Panc1 (cell line): ENCODE measurements around the gene INCENP. TPM values are rescaled to one million over a fixed set of nuclear protein-coding genes. Genes with fewer than 3 reads are reported as not detected.
"Not testable (repeated sequence)": the region's sequence is repeated elsewhere in the genome, so short reads cannot be mapped to it uniquely, and the experiment has no call there.

Experiments used
- ATAC-seq: fragments of 200-7000 bp; cut with Tn5 transposase; 2 replicates; pipeline ENCODE4 v1.9.1; 2020; ENCODE audit warnings: mild to moderate bottlenecking, moderate library complexity
- BruUV-seq: library from RNA; stranded (reverse); fragments of 400-500 nt; replicated peaks from 2 replicates; lab custom pipeline; 2021; lab: Mats Ljungman, UMichigan
- CTCF ChIA-PET: fragments of 300-600 bp; sonication (Branson Sonifier 250); formaldehyde crosslinking; loops from one replicate; lab custom pipeline; 2022; ENCODE audit warnings: antibody characterized with exemption; lab: Charles Lee
- POLR2A ChIA-PET: fragments of 300-600 bp; sonication (Branson Sonifier 250); formaldehyde crosslinking; loops from one replicate; lab custom pipeline; 2022; ENCODE audit warnings: antibody characterized with exemption; lab: Charles Lee
- DNase-seq: peaks from one replicate; pipeline ENCODE4 v3.0.0-alpha.2; 2010; ENCODE audit warnings: low read depth, low spot score
- H3K27ac ChIP-seq: 2 replicates; pipeline ENCODE4 v1.5.1; 2011; ENCODE audit warnings: mild to moderate bottlenecking, low read length, inconsistent platforms
- H3K27me3 ChIP-seq: fragments of 200-500 bp; sonication (Bioruptor generic); 2 replicates; pipeline ENCODE4 v1.6.0; 2014; ENCODE audit warnings: low read length, inconsistent platforms; ENCODE audit not compliant: control insufficient read depth, insufficient read depth
- H3K36me3 ChIP-seq: fragments of 200-500 bp; sonication (Bioruptor generic); 2 replicates; pipeline ENCODE4 v1.5.1; 2014; ENCODE audit warnings: inconsistent platforms, mild to moderate bottlenecking, low read length, moderate library complexity; ENCODE audit not compliant: control insufficient read depth, insufficient read depth
- H3K4me1 ChIP-seq: 2 replicates; pipeline ENCODE4 v1.5.1; 2011; ENCODE audit warnings: inconsistent platforms, mild to moderate bottlenecking, low read length, moderate library complexity; ENCODE audit not compliant: control insufficient read depth, insufficient read depth
- H3K4me3 ChIP-seq, 2 experiments: 2 replicates each; pipeline ENCODE4 v1.5.1; 2011 to 2012; ENCODE audit warnings: low read depth in 2 of 2, low read length in 2 of 2, mild to moderate bottlenecking in 2 of 2, inconsistent platforms in 1 of 2, moderate library complexity in 1 of 2
- H3K9me3 ChIP-seq: fragments of 200-500 bp; sonication (Bioruptor generic); 2 replicates; pipeline ENCODE4 v1.5.1; 2014; ENCODE audit warnings: low read depth, mild to moderate bottlenecking, inconsistent platforms, low read length, moderate library complexity; ENCODE audit not compliant: control insufficient read depth, insufficient read depth
- POLR2AphosphoS5 ChIP-seq: IDR thresholded peaks from 2 replicates; pipeline ENCODE4 v1.6.1; 2012; ENCODE audit warnings: mild to moderate bottlenecking, low read depth, low read length, moderate library complexity
- SIN3A ChIP-seq: IDR thresholded peaks from 2 replicates; pipeline ENCODE4 v1.6.1; 2012; ENCODE audit warnings: low read depth, mild to moderate bottlenecking, low read length, moderate library complexity, borderline replicate concordance; ENCODE audit not compliant: insufficient read depth
- TCF7L2 ChIP-seq: IDR thresholded peaks from 2 replicates; pipeline ENCODE4 v1.6.1; 2011; ENCODE audit warnings: mild to moderate bottlenecking, low read depth, low read length, inconsistent platforms
- in situ Hi-C: cut with HindIII; loops from 2 replicates; pipeline ENCODE4 v1.10.0; 2016; ENCODE audit warnings: low sequenced_read_pairs, low pct_unique_long_range_greater_than_20kb
- intact Hi-C: fragments of 100-400 bp; cut with micrococcal nuclease; formaldehyde crosslinking; loops from one replicate; pipeline ENCODE4 v1.10.0; 2022; ENCODE audit not compliant: unreplicated experiment
- total RNA-seq: library from RNA; stranded (reverse); gene quantifications from one replicate; pipeline ENCODE4 v1.2.1, GENCODE V29; 2021; ENCODE audit not compliant: unreplicated experiment
- TF ChIP-seq, protein P1 (sequence below): fragments of 450-650 bp; IDR thresholded peaks from 2 replicates; pipeline ENCODE4 v1.5.1; 2017; ENCODE audit warnings: mild to moderate bottlenecking
- TF ChIP-seq, protein P2 (sequence below), 2 experiments: IDR thresholded peaks; 2 replicates each; pipeline ENCODE4 v1.6.1; 2011 to 2012; ENCODE audit warnings: low read depth in 2 of 2, control low read depth in 1 of 2, low read length in 1 of 2, mild to moderate bottlenecking in 1 of 2, moderate library complexity in 1 of 2; ENCODE audit not compliant: insufficient read depth in 1 of 2

The INCENP gene
- total RNA-seq, 1 experiment from 2014 or later: 81.5 TPM

DNA sequence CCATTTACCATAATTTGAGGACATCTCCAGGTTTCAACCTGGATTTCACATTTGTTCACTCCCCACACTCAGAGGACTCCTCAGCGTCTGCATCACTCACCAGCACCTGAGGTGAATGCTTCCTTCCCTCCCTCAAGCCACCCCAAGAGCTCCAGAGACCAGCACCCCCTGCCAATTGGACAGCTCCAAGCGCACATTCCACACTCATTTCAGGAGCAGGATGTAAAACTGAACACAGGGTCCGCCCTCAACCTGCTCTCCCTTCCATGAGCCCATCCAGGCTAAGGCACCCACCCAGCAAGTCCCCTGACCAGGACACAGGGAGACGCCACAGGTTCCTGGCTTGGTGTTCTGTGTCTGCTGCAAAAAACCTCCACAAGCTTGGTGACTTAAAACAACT lies 70.1 kb downstream of the INCENP start:
- no peaks in the 10 kb centered on the region for H3K9me3 ChIP-seq
- TF ChIP-seq, protein P1, sequence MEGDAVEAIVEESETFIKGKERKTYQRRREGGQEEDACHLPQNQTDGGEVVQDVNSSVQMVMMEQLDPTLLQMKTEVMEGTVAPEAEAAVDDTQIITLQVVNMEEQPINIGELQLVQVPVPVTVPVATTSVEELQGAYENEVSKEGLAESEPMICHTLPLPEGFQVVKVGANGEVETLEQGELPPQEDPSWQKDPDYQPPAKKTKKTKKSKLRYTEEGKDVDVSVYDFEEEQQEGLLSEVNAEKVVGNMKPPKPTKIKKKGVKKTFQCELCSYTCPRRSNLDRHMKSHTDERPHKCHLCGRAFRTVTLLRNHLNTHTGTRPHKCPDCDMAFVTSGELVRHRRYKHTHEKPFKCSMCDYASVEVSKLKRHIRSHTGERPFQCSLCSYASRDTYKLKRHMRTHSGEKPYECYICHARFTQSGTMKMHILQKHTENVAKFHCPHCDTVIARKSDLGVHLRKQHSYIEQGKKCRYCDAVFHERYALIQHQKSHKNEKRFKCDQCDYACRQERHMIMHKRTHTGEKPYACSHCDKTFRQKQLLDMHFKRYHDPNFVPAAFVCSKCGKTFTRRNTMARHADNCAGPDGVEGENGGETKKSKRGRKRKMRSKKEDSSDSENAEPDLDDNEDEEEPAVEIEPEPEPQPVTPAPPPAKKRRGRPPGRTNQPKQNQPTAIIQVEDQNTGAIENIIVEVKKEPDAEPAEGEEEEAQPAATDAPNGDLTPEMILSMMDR: no peak
- no peak for TF ChIP-seq SIN3A
- TF ChIP-seq TCF7L2: no peak
- no peak for TF ChIP-seq POLR2AphosphoS5
- TF ChIP-seq, protein P2, sequence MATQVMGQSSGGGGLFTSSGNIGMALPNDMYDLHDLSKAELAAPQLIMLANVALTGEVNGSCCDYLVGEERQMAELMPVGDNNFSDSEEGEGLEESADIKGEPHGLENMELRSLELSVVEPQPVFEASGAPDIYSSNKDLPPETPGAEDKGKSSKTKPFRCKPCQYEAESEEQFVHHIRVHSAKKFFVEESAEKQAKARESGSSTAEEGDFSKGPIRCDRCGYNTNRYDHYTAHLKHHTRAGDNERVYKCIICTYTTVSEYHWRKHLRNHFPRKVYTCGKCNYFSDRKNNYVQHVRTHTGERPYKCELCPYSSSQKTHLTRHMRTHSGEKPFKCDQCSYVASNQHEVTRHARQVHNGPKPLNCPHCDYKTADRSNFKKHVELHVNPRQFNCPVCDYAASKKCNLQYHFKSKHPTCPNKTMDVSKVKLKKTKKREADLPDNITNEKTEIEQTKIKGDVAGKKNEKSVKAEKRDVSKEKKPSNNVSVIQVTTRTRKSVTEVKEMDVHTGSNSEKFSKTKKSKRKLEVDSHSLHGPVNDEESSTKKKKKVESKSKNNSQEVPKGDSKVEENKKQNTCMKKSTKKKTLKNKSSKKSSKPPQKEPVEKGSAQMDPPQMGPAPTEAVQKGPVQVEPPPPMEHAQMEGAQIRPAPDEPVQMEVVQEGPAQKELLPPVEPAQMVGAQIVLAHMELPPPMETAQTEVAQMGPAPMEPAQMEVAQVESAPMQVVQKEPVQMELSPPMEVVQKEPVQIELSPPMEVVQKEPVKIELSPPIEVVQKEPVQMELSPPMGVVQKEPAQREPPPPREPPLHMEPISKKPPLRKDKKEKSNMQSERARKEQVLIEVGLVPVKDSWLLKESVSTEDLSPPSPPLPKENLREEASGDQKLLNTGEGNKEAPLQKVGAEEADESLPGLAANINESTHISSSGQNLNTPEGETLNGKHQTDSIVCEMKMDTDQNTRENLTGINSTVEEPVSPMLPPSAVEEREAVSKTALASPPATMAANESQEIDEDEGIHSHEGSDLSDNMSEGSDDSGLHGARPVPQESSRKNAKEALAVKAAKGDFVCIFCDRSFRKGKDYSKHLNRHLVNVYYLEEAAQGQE (IDR thresholded peaks at IDR 0.05; ENCODE audit: insufficient read depth in 1 of 2, low read depth in 2 of 2, low read length in 1 of 2): peak; percentile 85 to 89
- no peaks in the 10 kb centered on the region for H3K36me3 ChIP-seq
- CTCF ChIA-PET: no interaction called here
- H3K27ac ChIP-seq: no peak overlapping the region
- ATAC-seq: no peak; the same call in 1 of the 2 replicates
- POLR2A ChIA-PET: no interaction called here
- in situ Hi-C loops: no loop called here
- no TSS peak for BruUV-seq
- intact Hi-C loops: no loop called here
- H3K4me3 ChIP-seq: no peak overlapping the region
- peaks cover 29% of the 10 kb centered on the region for H3K27me3 ChIP-seq
- H3K4me1 ChIP-seq: no peaks in the 10 kb centered on the region
- no peak for DNase-seq

DNA sequence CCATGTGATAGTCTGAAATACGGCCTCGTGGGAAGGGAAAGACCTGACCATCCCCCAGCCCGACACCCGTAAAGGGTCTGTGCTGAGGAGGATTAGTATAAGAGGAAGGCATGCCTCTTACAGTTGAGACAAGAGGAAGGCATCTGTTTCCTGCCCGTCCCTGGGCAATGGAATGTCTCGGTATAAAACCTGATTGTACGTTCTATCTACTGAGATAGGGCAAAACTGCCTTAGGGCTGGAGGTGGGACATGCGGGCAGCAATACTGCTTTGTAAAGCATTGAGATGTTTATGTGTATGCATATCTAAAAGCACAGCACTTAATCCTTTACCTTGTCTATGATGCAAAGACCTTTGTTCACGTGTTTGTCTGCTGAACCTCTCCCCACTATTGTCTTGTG lies 71.2 kb downstream of the INCENP start:
- ATAC-seq, BruUV-seq, H3K9me3 ChIP-seq, H3K27ac ChIP-seq, H3K36me3 ChIP-seq, H3K4me1 ChIP-seq, intact Hi-C loops, H3K4me3 ChIP-seq, DNase-seq, POLR2A ChIA-PET, in situ Hi-C loops, CTCF ChIA-PET: not testable (repeated sequence)
- peaks cover 33% of the 10 kb centered on the region for H3K27me3 ChIP-seq

DNA sequence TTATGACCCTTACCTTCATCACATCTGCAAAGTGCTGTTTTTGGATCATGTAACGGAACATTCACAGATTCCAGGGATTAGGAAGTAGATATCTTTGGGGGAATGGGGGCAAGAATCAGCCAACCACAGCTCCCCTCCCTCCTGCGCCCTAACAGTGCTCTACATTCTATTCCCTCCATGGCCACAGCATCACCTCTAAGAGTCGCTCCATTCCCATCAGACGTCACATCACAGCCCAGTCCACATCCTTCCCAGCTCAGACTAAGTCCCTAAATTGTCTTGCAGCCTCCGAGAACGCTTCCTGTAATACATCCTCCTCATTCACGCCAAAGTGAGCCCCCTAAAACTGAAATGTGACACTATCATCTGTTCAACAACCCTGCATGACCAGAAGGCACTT lies 72.1 kb downstream of the INCENP start:
- no TSS peak for BruUV-seq
- intact Hi-C loops: no loop called here
- in situ Hi-C loops: no loop called here
- TF ChIP-seq, protein P1: no peak
- TF ChIP-seq, protein P2 (IDR thresholded peaks at IDR 0.05; ENCODE audit: insufficient read depth in 1 of 2, low read depth in 2 of 2, low read length in 1 of 2): no peak
- TF ChIP-seq SIN3A (no peak), POLR2AphosphoS5 (no peak), TCF7L2 (no peak)
- ATAC-seq (no peak), DNase-seq (no peak)
- Histone ChIP-seq H3K36me3 (no peaks in the 10 kb centered on the region), H3K27me3 (peaks cover 29% of the 10 kb centered on the region), H3K27ac (no peak overlapping the region), H3K9me3 (no peaks in the 10 kb centered on the region), H3K4me1 (no peaks in the 10 kb centered on the region), H3K4me3 (no peak overlapping the region)
- POLR2A ChIA-PET: no interaction called here
- CTCF ChIA-PET: no interaction called here

DNA sequence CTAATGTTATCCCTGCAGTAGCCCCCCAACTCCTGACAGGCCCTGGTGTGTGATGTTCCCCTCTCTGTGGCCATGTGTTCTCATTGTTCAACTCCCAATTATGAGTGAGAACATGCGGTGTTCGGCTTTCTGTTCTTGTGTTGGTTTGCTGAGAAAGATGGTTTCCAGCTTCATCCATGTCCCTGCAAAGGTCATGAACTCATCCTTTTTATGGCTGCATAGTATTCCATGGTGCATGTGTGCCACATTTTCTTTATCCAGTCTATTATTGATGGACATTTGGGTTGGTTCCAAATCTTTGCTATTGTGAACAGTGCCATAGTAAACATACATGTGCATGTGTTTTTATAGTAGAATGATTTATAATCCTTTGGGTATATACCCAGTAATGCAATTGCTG lies 73.6 kb downstream of the INCENP start:
- BruUV-seq: not testable (repeated sequence)

More for the DNA sequence above, 73.6 kb downstream of the INCENP start:
- H3K36me3 ChIP-seq, H3K4me3 ChIP-seq, intact Hi-C loops, H3K27ac ChIP-seq, in situ Hi-C loops, DNase-seq, H3K4me1 ChIP-seq, POLR2A ChIA-PET, ATAC-seq, H3K9me3 ChIP-seq, CTCF ChIA-PET: not testable (repeated sequence)
- peaks cover 22% of the 10 kb centered on the region for H3K27me3 ChIP-seq
